H1 (cell line): ENCODE data around the gene KLHL8. TPM values are rescaled to one million over a fixed set of nuclear protein-coding genes. Genes with fewer than 3 reads are reported as not detected.

Source experiments
- CTCF ChIA-PET: fragments of 300-600 bp; sonication (Branson Sonifier 250); formaldehyde crosslinking; loops from one replicate; lab custom pipeline; 2021; ENCODE audit not compliant: partially characterized antibody; lab: Charles Lee
- POLR2A ChIA-PET: fragments of 300-600 bp; sonication (Branson Sonifier 250); formaldehyde crosslinking; loops from one replicate; lab custom pipeline; 2021; ENCODE audit warnings: inconsistent platforms; ENCODE audit not compliant: partially characterized antibody; lab: Charles Lee
- DNase-seq, 2 experiments: peaks; one replicate each; pipeline versions ENCODE4 v3.0.0 to v3.0.0-alpha.2; 2010 to 2022; ENCODE audit warnings: low spot score in 2 of 2, low read depth in 1 of 2, mixed read lengths in 1 of 2
- FAIRE-seq: peaks from 2 replicates; lab custom pipeline; 2011; peaks lifted over from hg19 to GRCh38; lab: Jason Lieb, UNC
- H2AFZ ChIP-seq: 2 replicates; pipeline ENCODE4 v1.8.1; 2012; ENCODE audit warnings: low read length, inconsistent platforms
- H2AK5ac ChIP-seq: 2 replicates; pipeline ENCODE4 v1.6.1; 2013; ENCODE audit warnings: low read depth, low read length
- H2BK120ac ChIP-seq: replicated peaks from 2 replicates; pipeline ENCODE3; 2013; ENCODE audit warnings: low read depth, low read length, inconsistent platforms
- H2BK12ac ChIP-seq: 2 replicates; pipeline ENCODE4 v1.6.1; 2013; ENCODE audit warnings: low read depth, low read length
- H2BK15ac ChIP-seq: 2 replicates; pipeline ENCODE4 v1.6.1; 2013; ENCODE audit warnings: low read length
- H2BK20ac ChIP-seq: 2 replicates; pipeline ENCODE4 v1.6.1; 2013; ENCODE audit warnings: low read length
- H2BK5ac ChIP-seq: 2 replicates; pipeline ENCODE4 v1.6.1; 2013; ENCODE audit warnings: low read depth, low read length
- H3K14ac ChIP-seq: 2 replicates; pipeline ENCODE4 v1.6.1; 2013; ENCODE audit warnings: inconsistent platforms; ENCODE audit not compliant: insufficient read length
- H3K18ac ChIP-seq: 2 replicates; pipeline ENCODE4 v1.6.1; 2013; ENCODE audit warnings: low read length; ENCODE audit errors: extremely low read depth
- H3K23ac ChIP-seq: 2 replicates; pipeline ENCODE4 v1.6.1; 2013; ENCODE audit warnings: inconsistent platforms; ENCODE audit not compliant: insufficient read length
- H3K23me2 ChIP-seq: 2 replicates; pipeline ENCODE4 v1.6.1; 2013; ENCODE audit warnings: low read depth, low read length
- H3K27ac ChIP-seq: 2 replicates; pipeline ENCODE4 v1.6.1; 2011; ENCODE audit warnings: low read depth, low read length, inconsistent platforms
- H3K27me3 ChIP-seq, 4 experiments: replicated peaks in 1 of 4; 1 replicate in 1 of 4; 2 replicates in 3 of 4; pipeline versions ENCODE4 v1.6.1 to v1.8.1; 2011 to 2013; ENCODE audit warnings: low read length in 3 of 4, mild to moderate bottlenecking in 3 of 4, inconsistent platforms in 2 of 4, mixed read lengths in 2 of 4, moderate library complexity in 1 of 4; ENCODE audit not compliant: control insufficient read depth in 3 of 4, insufficient read depth in 3 of 4; ENCODE audit errors: extremely low read depth in 1 of 4
- H3K36me3 ChIP-seq, 4 experiments: 2 replicates each; pipeline versions ENCODE4 v1.6.1 to v1.8.1; 2011 to 2013; ENCODE audit warnings: mild to moderate bottlenecking in 4 of 4, low read length in 3 of 4, moderate library complexity in 2 of 4, control low read depth in 1 of 4, inconsistent platforms in 1 of 4; ENCODE audit not compliant: insufficient read depth in 4 of 4, control insufficient read depth in 2 of 4
- H3K4ac ChIP-seq: replicated peaks from 2 replicates; pipeline ENCODE3; 2013; ENCODE audit warnings: low read length, low read depth, mixed read lengths, inconsistent platforms; ENCODE audit not compliant: insufficient read length
- H3K4me1 ChIP-seq, 4 experiments: replicated peaks in 1 of 4; 1 replicate in 1 of 4; 2 replicates in 3 of 4; pipeline versions ENCODE4 v1.6.1 to v1.8.1; 2011 to 2013; ENCODE audit warnings: low read length in 3 of 4, inconsistent platforms in 2 of 4, mixed read lengths in 1 of 4; ENCODE audit not compliant: insufficient read depth in 4 of 4, control insufficient read depth in 3 of 4
- H3K4me2 ChIP-seq, 2 experiments: 2 replicates each; pipeline versions ENCODE4 v1.6.1 to v1.8.1; 2011 to 2013; ENCODE audit warnings: low read depth in 2 of 2, low read length in 2 of 2, control low read depth in 1 of 2, inconsistent platforms in 1 of 2, mild to moderate bottlenecking in 1 of 2; ENCODE audit not compliant: insufficient read depth in 1 of 2
- H3K4me3 ChIP-seq, 4 experiments: fragments of 200-600, 300-600 bp in 1 of 4; sonication (generic), shearing (Covaris generic), sonication (Bioruptor Twin) in 1 of 4; 2 replicates each; pipeline versions ENCODE4 v1.5.1 to v1.8.1; 2011 to 2016; ENCODE audit warnings: low read length in 4 of 4, low read depth in 3 of 4, control low read depth in 2 of 4, inconsistent platforms in 2 of 4, mild to moderate bottlenecking in 2 of 4, mixed read lengths in 1 of 4, moderate library complexity in 1 of 4; ENCODE audit not compliant: insufficient read depth in 2 of 4; ENCODE audit errors: extremely low read depth in 1 of 4
- H3K56ac ChIP-seq: replicated peaks from 2 replicates; pipeline ENCODE3; 2013; ENCODE audit warnings: low read depth, mild to moderate bottlenecking, mixed read lengths, low read length, inconsistent platforms; ENCODE audit not compliant: insufficient read length
- H3K79me1 ChIP-seq: 2 replicates; pipeline ENCODE4 v1.6.1; 2013; ENCODE audit warnings: low read depth, low read length, control low read depth
- H3K79me2 ChIP-seq, 2 experiments: 2 replicates each; pipeline versions ENCODE4 v1.6.1 to v1.8.1; 2012 to 2013; ENCODE audit warnings: low read length in 2 of 2, mild to moderate bottlenecking in 2 of 2, inconsistent platforms in 1 of 2; ENCODE audit not compliant: insufficient read depth in 2 of 2, control insufficient read depth in 1 of 2
- H3K9ac ChIP-seq, 4 experiments: replicated peaks in 1 of 4; 1 replicate in 1 of 4; 2 replicates in 3 of 4; pipeline versions ENCODE4 v1.6.1 to v1.8.1; 2011 to 2013; ENCODE audit warnings: low read depth in 3 of 4, low read length in 3 of 4, control low read depth in 2 of 4, mild to moderate bottlenecking in 2 of 4, moderate library complexity in 2 of 4, inconsistent platforms in 1 of 4; ENCODE audit errors: extremely low read depth in 1 of 4
- H3K9me3 ChIP-seq, 2 experiments: 2 replicates each; pipeline versions ENCODE4 v1.6.1 to v1.8.1; 2012 to 2013; ENCODE audit warnings: mild to moderate bottlenecking in 2 of 2, moderate library complexity in 2 of 2, control low read depth in 1 of 2, inconsistent platforms in 1 of 2, low read depth in 1 of 2, low read length in 1 of 2, mixed read lengths in 1 of 2; ENCODE audit not compliant: insufficient read depth in 2 of 2
- H4K20me1 ChIP-seq, 2 experiments: replicated peaks in 1 of 2; 2 replicates each; pipeline versions ENCODE3 to v1.8.1; 2011 to 2013; ENCODE audit warnings: inconsistent platforms in 2 of 2, low read length in 2 of 2, mild to moderate bottlenecking in 1 of 2; ENCODE audit not compliant: insufficient read depth in 2 of 2, control insufficient read depth in 1 of 2
- H4K5ac ChIP-seq: 2 replicates; pipeline ENCODE4 v1.6.1; 2013; ENCODE audit warnings: low read length, low read depth, mixed read lengths, inconsistent platforms; ENCODE audit not compliant: insufficient read length
- H4K8ac ChIP-seq: 2 replicates; pipeline ENCODE4 v1.8.0; 2013; ENCODE audit warnings: mild to moderate bottlenecking, moderate library complexity, low read length, inconsistent platforms; ENCODE audit not compliant: insufficient read depth; ENCODE audit errors: extremely low read depth
- H4K91ac ChIP-seq: replicated peaks from 2 replicates; pipeline ENCODE3; 2013; ENCODE audit warnings: low read length, mixed read lengths, inconsistent platforms; ENCODE audit not compliant: insufficient read length
- ASH2L ChIP-seq: fragments of 200-600, 300-600 bp; sonication (generic); IDR thresholded peaks from one replicate; pipeline ENCODE4 v1.7.1; 2017; ENCODE audit warnings: low read length
- CTBP2 ChIP-seq: IDR thresholded peaks from 2 replicates; pipeline ENCODE4 v1.7.0; 2011; ENCODE audit warnings: borderline replicate concordance, mild to moderate bottlenecking, moderate library complexity, mixed read lengths, low read length; ENCODE audit not compliant: insufficient read depth, insufficient read length
- GTF2F1 ChIP-seq: IDR thresholded peaks from 2 replicates; pipeline ENCODE4 v1.6.1; 2012; ENCODE audit warnings: low read depth, low read length, improper control_type of control experiment, borderline replicate concordance
- NANOG ChIP-seq: IDR thresholded peaks from 2 replicates; pipeline ENCODE4 v1.6.1; 2011; ENCODE audit warnings: low read length, low read depth, mild to moderate bottlenecking, inconsistent platforms; ENCODE audit not compliant: insufficient read depth, poor library complexity, severe bottlenecking
- RAD21 ChIP-seq, 2 experiments: IDR thresholded peaks in 1 of 2; conservative IDR thresholded peaks in 1 of 2; 2 replicates each; pipeline ENCODE4 v1.6.1; 2011; ENCODE audit warnings: low read depth in 2 of 2, low read length in 2 of 2, improper control_type of control experiment in 1 of 2, inconsistent platforms in 1 of 2, mild to moderate bottlenecking in 1 of 2, moderate library complexity in 1 of 2
- RBBP5 ChIP-seq: IDR thresholded peaks from 2 replicates; pipeline ENCODE4 v1.7.1; 2012; ENCODE audit warnings: low read depth, mild to moderate bottlenecking, inconsistent platforms, low read length, moderate library complexity, borderline replicate concordance
- WGBS, 2 experiments: shearing (Covaris generic) in 1 of 2; methylation state at CpG; one replicate each; pipeline versions ENCODE4 v1.1.6 to v1.1.7; 2013 to 2015; ENCODE audit warnings: low lambda C conversion rate in 2 of 2, mixed read lengths in 2 of 2, inconsistent platforms in 1 of 2, low coverage in 1 of 2, missing lambda C conversion rate in 1 of 2; ENCODE audit not compliant: insufficient replicate concordance in 2 of 2, insufficient coverage in 1 of 2, insufficient read length in 1 of 2; ENCODE audit errors: extremely low coverage in 1 of 2, missing lambda C conversion rate in 1 of 2; 5-methylcytosine and 5-hydroxymethylcytosine counted together
- polyA plus RNA-seq, 7 experiments: library from polyadenylated mRNA; depleted of rRNA in 3 of 7; stranded (reverse) in 5 of 7; unstranded in 2 of 7; fragments of >200 nt in 5 of 7; fragments of 200-250 nt in 2 of 7; gene quantifications; 1 replicate in 5 of 7; 2 replicates in 1 of 7; 4 replicates in 1 of 7; pipeline versions ENCODE4 v1.2.1 to v1.2.3, GENCODE V29; 2011 to 2013; ENCODE audit warnings: missing spikeins in 2 of 7, mixed read lengths in 2 of 7
- total RNA-seq: library from RNA; stranded (reverse); fragmentation: NEBNext Ultra II Directional; extraction: Animal tissue kit (Norgen Biotek cat#: 25700); gene quantifications from 2 replicates; pipeline ENCODE4 v1.2.1, GENCODE V29; 2021
- TF ChIP-seq, protein P1 (sequence below): IDR thresholded peaks from 2 replicates; pipeline ENCODE4 v1.6.1; 2011; ENCODE audit warnings: low read length, improper control_type of control experiment

Gene KLHL8
- total and polyA plus RNA-seq, 2 of the 8 experiments (the other 6 are each of a cell fraction or from before 2014, with no cell fraction given) = 0.94 to 8.1 TPM

DNA sequence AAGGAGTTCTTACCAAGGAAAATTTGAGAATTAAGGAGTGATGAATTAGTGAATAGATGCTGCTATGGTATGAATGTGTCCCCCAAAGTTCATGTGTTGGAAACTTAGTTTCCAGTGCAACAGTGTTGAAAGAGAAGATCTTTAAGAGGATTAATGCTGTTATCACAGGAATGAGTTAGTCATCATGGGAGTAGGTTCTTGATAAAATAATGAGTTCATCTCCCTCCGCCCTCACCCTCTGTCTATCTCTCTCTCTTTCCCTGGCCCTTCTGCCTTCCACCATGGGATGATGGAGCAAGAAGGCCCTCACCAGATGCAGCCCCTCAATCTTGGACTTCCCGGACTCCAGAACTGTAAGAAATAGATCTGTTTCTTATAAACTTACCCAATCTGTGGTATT, 38.3 kb upstream of the KLHL8 start:
- H2BK15ac ChIP-seq = no peak overlapping the region
- H3K9ac ChIP-seq = no peak overlapping the region
- H3K4me3 ChIP-seq = no peak overlapping the region
- H3K79me1 ChIP-seq = no peaks in the 10 kb centered on the region
- H4K8ac ChIP-seq = no peak overlapping the region
- H4K20me1 ChIP-seq = no peaks in the 10 kb centered on the region
- H3K56ac ChIP-seq = no peak overlapping the region
- H3K9me3 ChIP-seq = peaks cover 6 to 7% of the 10 kb centered on the region in 2 experiments; a peak in 2 of 4 replicates
- no peak for DNase-seq
- no peak overlapping the region for H3K18ac ChIP-seq
- FAIRE-seq = no peak
- ChIA-PET POLR2A (no interaction called here), CTCF (no interaction called here)
- no peaks in the 10 kb centered on the region for H3K4me1 ChIP-seq
- WGBS, 2 experiments = 81% methylated on average over 2 of the region's 2 CpGs; no CpG with 5 or more reads in 1 of the 2 experiments
- H3K23me2 ChIP-seq = no peaks in the 10 kb centered on the region
- no peak overlapping the region for H2BK12ac ChIP-seq
- no peaks in the 10 kb centered on the region for H3K27me3 ChIP-seq
- H2BK5ac ChIP-seq = no peak overlapping the region
- no peak overlapping the region for H2AFZ ChIP-seq
- no peak overlapping the region for H3K4me2 ChIP-seq
- H3K79me2 ChIP-seq = no peaks in the 10 kb centered on the region
- no peak overlapping the region for H4K91ac ChIP-seq
- no peak overlapping the region for H2AK5ac ChIP-seq
- no peak overlapping the region for H2BK120ac ChIP-seq
- no peaks in the 10 kb centered on the region for H3K36me3 ChIP-seq
- H2BK20ac ChIP-seq = no peak overlapping the region
- no peak overlapping the region for H4K5ac ChIP-seq
- no peak overlapping the region for H3K14ac ChIP-seq
- H3K27ac ChIP-seq = no peak overlapping the region
- H3K23ac ChIP-seq = no peak overlapping the region
- H3K4ac ChIP-seq = no peak overlapping the region
- TF ChIP-seq RAD21 (IDR thresholded peaks at IDR 0.05 in 1 of 2, conservative IDR thresholded peaks at IDR 0.05 in 1 of 2; ENCODE audit: low read depth in 2 of 2, low read length in 2 of 2) (no peak), NANOG (no peak), CTBP2 (no peak), RBBP5 (no peak), GTF2F1 (no peak), ASH2L (no peak)
- TF ChIP-seq, protein P1, sequence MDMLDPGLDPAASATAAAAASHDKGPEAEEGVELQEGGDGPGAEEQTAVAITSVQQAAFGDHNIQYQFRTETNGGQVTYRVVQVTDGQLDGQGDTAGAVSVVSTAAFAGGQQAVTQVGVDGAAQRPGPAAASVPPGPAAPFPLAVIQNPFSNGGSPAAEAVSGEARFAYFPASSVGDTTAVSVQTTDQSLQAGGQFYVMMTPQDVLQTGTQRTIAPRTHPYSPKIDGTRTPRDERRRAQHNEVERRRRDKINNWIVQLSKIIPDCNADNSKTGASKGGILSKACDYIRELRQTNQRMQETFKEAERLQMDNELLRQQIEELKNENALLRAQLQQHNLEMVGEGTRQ = no peak
